HG02763 (cell line): Measurements from ENCODE around the gene ATP6V1G2.
"Not testable (repeated sequence)": the region's sequence is repeated elsewhere in the genome, so short reads cannot be mapped to it uniquely, and the experiment has no call there.

ENCODE experiments used
- ATAC-seq: cut with Tn5 transposase; IDR thresholded peaks from one replicate; pipeline ENCODE4 v1.9.1; 2021; ENCODE audit warnings: mild to moderate bottlenecking, moderate library complexity; ENCODE audit not compliant: unreplicated experiment

ATP6V1G2 gene

DNA sequence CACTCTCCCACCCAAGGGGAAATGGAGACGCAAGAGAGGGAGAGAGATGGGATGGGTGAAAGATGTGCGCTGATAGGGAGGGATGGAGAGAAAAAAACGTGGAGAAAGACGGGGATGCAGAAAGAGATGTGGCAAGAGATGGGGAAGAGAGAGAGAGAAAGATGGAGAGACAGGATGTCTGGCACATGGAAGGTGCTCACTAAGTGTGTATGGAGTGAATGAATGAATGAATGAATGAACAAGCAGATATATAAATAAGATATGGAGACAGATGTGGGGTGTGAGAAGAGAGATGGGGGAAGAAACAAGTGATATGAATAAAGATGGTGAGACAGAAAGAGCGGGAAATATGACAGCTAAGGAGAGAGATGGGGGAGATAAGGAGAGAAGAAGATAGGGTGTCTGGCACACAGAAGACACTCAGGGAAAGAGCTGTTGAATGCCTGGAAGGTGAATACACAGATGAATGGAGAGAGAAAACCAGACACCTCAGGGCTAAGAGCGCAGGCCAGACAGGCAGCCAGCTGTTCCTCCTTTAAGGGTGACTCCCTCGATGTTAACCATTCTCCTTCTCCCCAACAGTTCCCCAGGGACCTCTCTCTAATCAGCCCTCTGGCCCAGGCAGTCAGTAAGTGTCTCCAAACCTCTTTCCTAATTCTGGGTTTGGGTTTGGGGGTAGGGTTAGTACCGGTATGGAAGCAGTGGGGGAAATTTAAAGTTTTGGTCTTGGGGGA lies 29.7 kb upstream of the ATP6V1G2 start:
- ATAC-seq: no peak

DNA sequence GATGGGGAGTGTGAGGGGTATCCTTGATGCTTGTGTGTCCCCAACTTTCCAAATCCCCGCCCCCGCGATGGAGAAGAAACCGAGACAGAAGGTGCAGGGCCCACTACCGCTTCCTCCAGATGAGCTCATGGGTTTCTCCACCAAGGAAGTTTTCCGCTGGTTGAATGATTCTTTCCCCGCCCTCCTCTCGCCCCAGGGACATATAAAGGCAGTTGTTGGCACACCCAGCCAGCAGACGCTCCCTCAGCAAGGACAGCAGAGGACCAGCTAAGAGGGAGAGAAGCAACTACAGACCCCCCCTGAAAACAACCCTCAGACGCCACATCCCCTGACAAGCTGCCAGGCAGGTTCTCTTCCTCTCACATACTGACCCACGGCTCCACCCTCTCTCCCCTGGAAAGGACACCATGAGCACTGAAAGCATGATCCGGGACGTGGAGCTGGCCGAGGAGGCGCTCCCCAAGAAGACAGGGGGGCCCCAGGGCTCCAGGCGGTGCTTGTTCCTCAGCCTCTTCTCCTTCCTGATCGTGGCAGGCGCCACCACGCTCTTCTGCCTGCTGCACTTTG lies 29.0 kb upstream of the ATP6V1G2 start, which contains the start of gene TNF:
Gene TNF (plus strand): TSS at position 231 of the 567 bp plus-strand sequence. CDS start 177 bp downstream, at position 408.
- no peak for ATAC-seq

DNA sequence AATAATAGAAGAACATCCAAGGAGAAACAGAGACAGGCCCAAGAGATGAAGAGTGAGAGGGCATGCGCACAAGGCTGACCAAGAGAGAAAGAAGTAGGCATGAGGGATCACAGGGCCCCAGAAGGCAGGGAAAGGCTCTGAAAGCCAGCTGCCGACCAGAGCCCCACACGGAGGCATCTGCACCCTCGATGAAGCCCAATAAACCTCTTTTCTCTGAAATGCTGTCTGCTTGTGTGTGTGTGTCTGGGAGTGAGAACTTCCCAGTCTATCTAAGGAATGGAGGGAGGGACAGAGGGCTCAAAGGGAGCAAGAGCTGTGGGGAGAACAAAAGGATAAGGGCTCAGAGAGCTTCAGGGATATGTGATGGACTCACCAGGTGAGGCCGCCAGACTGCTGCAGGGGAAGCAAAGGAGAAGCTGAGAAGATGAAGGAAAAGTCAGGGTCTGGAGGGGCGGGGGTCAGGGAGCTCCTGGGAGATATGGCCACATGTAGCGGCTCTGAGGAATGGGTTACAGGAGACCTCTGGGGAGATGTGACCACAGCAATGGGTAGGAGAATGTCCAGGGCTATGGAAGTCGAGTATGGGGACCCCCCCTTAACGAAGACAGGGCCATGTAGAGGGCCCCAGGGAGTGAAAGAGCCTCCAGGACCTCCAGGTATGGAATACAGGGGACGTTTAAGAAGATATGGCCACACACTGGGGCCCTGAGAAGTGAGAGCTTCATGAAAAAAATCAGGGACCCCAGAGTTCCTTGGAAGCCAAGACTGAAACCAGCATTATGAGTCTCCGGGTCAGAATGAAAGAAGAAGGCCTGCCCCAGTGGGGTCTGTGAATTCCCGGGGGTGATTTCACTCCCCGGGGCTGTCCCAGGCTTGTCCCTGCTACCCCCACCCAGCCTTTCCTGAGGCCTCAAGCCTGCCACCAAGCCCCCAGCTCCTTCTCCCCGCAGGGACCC lies 28.0 kb upstream of the ATP6V1G2 start:
- ATAC-seq: no peak

DNA sequence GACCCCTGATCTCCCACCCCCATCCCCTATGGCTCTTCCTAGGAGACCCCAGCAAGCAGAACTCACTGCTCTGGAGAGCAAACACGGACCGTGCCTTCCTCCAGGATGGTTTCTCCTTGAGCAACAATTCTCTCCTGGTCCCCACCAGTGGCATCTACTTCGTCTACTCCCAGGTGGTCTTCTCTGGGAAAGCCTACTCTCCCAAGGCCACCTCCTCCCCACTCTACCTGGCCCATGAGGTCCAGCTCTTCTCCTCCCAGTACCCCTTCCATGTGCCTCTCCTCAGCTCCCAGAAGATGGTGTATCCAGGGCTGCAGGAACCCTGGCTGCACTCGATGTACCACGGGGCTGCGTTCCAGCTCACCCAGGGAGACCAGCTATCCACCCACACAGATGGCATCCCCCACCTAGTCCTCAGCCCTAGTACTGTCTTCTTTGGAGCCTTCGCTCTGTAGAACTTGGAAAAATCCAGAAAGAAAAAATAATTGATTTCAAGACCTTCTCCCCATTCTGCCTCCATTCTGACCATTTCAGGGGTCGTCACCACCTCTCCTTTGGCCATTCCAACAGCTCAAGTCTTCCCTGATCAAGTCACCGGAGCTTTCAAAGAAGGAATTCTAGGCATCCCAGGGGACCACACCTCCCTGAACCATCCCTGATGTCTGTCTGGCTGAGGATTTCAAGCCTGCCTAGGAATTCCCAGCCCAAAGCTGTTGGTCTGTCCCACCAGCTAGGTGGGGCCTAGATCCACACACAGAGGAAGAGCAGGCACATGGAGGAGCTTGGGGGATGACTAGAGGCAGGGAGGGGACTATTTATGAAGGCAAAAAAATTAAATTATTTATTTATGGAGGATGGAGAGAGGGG lies 27.1 kb upstream of the ATP6V1G2 start:
- no peak for ATAC-seq

DNA sequence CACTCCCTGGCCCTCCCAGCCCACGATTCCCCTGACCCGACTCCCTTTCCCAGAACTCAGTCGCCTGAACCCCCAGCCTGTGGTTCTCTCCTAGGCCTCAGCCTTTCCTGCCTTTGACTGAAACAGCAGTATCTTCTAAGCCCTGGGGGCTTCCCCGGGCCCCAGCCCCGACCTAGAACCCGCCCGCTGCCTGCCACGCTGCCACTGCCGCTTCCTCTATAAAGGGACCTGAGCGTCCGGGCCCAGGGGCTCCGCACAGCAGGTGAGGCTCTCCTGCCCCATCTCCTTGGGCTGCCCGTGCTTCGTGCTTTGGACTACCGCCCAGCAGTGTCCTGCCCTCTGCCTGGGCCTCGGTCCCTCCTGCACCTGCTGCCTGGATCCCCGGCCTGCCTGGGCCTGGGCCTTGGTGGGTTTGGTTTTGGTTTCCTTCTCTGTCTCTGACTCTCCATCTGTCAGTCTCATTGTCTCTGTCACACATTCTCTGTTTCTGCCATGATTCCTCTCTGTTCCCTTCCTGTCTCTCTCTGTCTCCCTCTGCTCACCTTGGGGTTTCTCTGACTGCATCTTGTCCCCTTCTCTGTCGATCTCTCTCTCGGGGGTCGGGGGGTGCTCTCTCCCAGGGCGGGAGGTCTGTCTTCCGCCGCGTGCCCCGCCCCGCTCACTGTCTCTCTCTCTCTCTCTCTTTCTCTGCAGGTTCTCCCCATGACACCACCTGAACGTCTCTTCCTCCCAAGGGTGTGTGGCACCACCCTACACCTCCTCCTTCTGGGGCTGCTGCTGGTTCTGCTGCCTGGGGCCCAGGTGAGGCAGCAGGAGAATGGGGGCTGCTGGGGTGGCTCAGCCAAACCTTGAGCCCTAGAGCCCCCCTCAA lies 25.9 kb upstream of the ATP6V1G2 start, which contains the start of gene LTA:
Gene LTA (plus strand): TSS at position 249 of the 871 bp plus-strand sequence. CDS start 454 bp downstream, at position 703.
- peak; percentile 41 for ATAC-seq

DNA sequence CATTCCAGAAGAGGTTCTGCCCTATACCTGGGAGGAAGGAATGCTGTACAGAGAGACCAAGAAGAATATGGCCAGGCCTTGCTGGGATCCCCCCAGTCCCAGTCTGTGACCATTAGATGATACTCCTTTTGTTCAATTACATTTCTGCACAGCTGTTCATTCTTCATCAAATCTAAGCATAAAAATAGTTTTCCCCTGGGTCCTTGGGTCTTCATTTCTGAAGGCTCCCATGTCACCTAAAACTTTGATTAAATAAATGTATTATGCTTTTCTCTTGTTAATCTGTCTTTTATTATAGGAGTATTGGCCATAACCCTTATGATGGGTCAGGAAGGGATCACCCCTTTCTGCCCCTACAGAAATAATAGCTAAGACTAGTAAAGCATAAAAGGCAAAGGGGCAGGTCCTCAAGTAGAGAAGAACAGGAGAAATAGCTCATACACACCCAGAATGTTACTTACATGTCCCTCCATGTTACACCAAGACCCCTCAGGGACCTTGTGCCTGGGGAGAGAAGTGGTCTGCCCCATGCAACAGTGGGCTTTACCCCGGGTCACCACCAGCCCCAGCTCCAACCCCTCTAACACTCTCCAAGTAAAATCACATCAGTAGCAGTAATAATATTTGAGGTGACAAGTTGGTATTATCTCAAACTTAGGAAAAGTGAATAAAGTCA lies 23.6 kb upstream of the ATP6V1G2 start:
- no peak for ATAC-seq

DNA sequence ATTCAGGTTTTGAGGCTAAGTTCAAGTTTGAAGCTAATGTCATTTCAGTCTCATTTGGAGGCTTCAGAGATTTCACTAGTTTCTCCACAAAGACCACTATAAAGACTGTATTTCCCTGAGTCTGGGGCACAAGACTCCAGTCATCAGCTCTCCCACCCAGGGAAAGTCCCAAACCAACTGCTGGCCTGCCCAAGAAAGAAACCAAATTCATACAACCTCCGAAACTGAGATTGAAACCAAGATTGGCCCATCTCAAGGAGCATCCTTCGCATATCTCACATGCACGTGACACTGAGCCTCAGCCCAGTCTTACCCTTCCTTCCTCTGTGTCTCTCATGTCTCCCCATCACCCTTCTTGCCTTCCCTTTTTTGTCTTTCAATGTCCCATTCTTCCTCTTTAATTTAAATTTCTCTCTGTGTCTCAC lies 22.1 kb upstream of the ATP6V1G2 start:
- peak; percentile 61 for ATAC-seq

DNA sequence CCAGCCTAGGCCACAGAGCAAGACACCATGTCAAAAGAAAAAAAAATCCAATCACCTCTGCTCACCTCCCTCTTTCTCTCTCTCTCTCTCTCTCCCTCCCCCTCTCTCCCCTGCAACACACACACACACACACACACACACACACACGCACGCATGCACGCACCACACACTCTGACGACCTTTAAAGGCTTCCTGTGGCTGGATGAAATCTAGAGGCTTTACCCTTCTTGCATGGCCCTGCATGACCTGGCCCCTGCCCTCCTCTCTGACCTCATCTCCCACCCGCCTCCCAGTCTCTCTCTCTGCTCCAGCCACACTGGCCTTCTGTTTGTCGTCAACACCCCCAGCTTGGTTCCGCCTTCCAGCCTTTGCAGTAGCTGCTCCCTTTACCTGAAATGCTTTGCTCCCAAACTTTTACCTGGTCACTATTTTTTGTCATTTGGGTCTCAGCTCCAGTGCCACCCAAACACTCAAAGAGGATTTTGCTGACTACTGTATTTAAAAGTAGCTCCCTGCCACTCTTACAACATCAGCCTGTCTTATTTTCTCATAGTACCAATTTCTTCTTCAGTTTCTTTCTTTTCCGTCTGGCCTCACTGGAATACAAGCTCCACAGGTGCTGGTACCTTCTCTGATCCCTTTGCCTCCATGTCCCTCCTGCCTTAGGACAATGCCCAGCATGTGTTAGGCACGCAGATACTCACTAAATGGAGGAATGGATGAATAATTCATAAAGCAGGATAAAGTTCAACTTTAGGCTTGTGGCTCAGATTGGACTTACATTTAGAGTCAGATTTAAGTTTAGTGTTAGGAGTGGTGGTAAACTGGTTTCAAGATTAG lies 21.3 kb upstream of the ATP6V1G2 start:
- ATAC-seq: no peak

DNA sequence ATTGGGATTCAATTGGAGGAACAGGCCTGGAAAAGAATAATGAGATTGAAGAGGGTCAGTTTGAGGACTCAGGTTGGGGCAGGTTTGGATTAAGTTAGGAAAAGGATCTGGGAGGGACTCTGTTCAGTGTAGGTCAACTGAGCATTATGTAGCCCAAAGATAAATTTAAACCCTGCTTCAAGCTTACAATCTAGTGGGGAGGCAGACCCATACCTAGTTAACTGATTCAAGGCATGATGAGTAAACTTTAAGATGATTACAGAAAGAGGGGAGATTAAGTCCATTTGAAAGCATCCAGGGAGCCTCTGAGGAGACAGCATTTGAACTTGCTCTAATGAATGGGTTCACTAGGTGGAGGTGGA lies 14.3 kb upstream of the ATP6V1G2 start:
- ATAC-seq: no peak

DNA sequence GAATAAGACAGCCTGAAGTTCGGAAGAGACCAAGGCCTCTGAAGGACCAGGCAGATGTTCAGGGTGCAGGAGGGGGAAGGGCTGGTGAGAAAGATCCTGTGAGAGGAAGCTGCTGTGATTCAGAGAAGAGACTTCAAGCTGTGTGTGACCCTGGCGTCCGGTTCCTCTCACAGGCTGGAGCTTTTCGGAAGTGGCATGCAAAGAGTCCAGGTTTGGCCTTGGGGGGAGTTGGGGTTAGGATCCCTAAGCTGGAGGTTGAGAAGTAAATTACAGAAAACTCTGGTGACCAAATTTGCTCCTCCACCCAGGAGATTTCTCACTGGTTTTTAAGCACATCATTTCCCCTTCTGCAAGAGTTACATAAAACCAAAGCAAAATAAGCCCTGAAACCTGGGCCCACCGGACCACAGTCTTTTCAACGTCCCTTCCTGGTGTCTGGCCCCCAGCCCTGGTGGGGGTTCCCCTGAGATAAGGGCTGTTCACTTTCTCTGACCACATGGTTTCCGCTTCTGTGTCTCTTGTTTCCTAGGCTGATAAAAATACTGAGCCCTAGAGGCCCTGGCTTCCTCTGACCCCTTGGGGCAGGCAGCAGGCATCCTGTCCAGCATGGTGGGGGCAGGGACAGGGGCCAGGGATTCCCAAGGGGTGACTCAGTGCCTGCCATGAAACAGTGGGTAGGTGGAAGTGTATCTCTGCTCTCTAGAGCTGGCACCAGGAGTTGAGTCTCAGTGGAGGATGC lies 13.7 kb upstream of the ATP6V1G2 start:
- ATAC-seq: peak; percentile 69

DNA sequence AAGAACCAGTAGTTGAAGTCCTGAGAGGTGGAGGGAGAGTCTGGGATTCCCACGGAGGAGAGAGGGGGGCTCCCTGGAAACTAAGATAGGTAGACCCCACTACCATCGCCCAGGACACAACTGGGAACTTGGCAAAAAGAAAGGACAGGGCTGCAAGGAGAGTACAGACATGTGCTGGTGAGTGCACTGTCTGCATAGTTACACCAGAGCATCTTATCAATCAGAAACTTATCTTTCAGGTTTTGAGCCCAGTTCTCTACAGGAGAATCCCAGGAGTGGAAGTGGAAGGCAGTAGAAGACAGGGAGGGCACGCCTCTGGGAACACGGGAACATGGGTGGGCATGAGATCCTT lies 13.2 kb upstream of the ATP6V1G2 start:
- ATAC-seq: no peak

DNA sequence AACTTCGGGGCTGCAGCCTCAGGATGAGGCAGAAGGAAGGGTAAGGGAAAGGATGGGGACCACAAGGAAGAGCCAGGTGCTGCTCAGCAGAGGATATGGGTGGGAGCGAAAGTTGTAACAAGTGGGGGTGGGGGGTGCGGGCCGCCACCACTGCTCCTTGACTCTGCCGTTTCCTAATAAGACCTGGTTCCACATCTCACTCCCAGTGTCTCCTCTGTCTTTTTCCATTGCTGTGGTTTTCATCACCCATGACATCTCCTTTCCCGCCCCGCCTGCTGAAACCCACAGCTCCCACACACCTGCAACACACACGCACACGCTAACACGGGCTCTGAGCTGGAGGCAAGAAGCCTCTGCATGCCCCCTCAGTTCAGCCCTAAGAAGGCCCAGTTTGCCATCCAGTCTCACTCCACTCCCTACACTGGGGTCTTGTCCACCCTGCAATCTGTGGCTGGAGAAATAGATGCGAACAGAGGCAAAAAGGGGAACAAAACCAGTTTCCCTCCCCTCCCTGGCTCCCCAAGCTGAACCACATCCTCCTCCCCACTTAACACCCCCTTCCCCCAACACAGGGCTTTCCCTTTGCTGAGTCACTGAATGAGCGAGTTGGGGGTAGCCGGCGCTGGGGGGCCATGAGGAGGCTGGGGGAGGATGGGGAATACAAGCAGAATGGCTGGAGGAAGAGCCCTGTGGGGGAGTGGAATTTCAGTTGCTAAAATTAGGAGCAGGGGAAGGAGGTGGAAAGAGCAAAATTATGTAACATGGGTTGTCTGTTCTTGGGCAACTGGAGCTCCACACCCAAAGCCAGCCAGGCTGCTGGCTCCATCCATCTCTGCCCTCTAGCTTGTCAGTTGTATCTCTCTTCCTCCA lies 12.5 kb upstream of the ATP6V1G2 start:
- no peak for ATAC-seq

DNA sequence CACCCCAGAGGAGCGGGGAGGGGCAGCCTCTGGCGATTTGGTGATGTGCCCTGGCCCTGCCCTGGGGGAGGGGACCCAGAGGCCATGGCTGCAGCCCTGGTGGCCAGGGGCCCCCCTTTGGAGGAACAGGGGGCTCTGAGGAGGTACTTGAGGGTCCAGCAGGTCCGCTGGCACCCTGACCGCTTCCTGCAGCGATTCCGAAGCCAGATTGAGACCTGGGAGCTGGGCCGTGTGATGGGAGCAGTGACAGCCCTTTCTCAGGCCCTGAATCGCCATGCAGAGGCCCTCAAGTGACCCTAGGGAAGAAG lies 11.9 kb upstream of the ATP6V1G2 start:
- ATAC-seq: no peak

DNA sequence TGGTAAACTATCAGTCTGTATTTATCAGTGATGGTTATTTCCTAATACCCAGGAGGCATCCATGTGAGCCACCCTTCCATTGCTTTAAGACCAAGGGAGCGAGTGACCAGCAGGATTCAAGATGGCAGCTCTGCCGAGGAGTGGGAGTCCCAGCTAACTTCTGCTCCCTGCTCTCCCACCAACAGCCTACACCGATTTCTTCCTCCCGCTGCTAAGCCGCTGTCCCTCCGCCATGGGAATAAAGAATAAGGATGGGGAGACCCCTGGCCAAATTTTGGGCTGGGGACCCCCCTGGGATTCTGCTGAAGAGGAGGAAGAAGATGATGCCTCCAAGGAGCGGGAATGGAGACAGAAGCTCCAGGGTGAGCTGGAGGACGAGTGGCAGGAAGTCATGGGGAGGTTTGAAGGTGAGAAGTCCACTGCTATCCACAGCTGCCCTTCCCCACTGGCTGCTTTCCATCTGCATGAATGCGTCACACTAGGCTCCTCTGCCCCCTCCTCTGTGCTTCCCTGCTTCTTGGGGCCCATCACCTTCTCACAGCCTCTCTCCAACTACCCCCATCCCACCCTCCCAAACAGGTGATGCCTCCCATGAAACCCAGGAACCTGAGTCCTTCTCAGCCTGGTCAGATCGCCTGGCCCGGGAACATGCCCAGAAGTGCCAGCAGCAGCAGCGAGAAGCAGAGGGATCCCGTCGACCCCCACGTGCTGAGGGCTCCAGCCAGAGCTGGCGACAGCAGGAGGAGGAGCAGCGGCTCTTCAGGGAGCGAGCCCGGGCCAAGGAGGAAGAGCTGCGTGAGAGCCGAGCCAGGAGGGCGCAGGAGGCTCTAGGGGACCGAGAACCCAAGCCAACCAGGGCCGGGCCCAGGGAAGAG lies 11.3 kb upstream of the ATP6V1G2 start:
- no peak for ATAC-seq

DNA sequence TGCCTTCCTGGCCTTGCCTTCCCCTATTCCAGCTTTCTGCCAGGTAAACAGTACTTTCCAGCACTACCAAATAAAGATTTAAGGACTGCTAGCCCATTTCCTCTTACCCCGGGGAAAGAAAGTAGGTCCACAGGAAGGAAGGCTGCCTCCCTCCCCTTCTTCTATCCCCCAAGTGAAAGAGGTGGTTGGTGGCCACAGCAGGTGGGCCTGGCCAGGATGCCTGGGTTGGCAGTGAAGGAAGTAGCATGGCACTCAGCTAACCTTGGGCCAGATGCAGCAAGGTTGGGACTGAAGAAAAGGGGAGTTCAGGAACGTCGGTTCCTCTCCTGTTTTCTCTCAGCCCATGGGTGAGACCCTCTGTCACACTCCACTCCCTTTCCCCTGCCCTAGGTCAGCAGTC lies 9.9 kb upstream of the ATP6V1G2 start:
- no peak for ATAC-seq

DNA sequence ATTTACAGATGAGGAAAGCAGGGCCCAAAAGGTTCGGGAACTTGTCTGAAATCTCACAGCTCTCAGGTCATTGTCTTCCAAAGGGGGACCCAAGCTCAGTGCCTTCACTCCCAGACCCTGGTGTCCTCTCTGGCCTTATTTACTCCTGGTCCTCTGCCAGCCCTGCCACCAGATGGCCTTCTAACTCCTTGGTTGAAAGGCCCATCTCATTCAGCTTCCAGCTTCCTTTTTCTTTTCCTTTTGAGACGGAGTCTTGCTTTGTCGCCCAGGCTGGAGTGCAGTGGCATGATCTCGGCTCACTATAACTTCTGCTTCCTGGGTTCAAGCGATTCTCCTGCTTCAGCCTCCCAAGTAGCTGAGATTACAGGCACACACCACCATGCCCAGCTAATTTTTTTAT lies 5.0 kb upstream of the ATP6V1G2 start:
- not testable (repeated sequence) for ATAC-seq
